GM15510 (cell line): ENCODE results near the gene SNED1.

Experiments
- POLR2A ChIP-seq: IDR thresholded peaks from 3 replicates; pipeline ENCODE4 v1.6.1; 2011; ENCODE audit warnings: borderline replicate concordance; ENCODE audit not compliant: insufficient read length; ENCODE audit errors: extremely low read depth

SNED1 gene

GRCh38 chr2:241070361-241070760 is 71.9 kb downstream of the SNED1 start:
- TF ChIP-seq POLR2A, result no peak

- no peak for TF ChIP-seq POLR2A
These were observed 72.6 kb downstream of the SNED1 start for GRCh38 chr2:241070811-241071676.

DNA sequence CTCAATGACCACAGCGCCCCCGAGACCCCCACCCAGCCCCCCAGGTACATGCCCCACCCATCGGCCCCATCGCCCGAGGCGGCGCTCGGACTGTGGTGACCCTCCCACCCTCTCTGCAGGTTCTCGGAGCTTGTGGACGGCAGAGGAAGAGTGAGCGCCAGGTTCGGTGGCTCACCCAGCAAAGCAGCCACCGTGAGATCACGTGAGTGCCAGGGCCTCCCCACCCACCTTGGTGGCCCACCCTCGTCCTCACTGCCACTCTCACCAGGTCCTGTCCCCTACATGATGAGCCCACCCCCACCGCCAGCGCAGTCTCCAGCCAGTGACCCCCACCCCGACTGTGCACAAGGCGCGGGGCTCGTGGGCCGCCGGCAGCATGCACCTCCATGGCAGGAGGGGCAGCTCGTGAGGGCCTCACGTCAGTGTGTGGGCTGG is 73.3 kb downstream of the SNED1 start:
- no peak for TF ChIP-seq POLR2A

DNA sequence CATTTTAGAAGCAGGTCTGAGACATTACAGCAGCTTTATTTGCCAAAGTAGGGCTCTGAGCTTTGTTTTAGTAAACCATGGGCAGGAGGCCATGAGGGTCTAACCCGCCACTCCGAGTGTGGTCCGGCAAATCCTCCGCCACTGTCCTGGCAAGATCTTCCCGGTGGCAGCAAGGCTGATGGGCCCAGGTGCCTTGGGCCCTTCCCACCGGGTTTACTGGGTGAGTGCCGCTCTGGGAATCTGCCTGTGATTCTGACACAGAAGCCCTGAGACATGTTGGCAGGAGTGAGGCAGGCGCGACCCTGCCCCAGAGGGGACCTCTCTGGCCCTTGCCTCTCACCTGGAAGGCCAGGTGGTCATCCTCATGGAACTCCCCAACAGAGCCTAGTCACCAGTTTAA is 73.7 kb downstream of the SNED1 start:
- no peak for TF ChIP-seq POLR2A

GRCh38 chr2:241072553-241073165 is 74.2 kb downstream of the SNED1 start:
- TF ChIP-seq POLR2A, result no peak

- no peak for TF ChIP-seq POLR2A
These were observed 75.0 kb downstream of the SNED1 start for GRCh38 chr2:241073166-241074064.

DNA sequence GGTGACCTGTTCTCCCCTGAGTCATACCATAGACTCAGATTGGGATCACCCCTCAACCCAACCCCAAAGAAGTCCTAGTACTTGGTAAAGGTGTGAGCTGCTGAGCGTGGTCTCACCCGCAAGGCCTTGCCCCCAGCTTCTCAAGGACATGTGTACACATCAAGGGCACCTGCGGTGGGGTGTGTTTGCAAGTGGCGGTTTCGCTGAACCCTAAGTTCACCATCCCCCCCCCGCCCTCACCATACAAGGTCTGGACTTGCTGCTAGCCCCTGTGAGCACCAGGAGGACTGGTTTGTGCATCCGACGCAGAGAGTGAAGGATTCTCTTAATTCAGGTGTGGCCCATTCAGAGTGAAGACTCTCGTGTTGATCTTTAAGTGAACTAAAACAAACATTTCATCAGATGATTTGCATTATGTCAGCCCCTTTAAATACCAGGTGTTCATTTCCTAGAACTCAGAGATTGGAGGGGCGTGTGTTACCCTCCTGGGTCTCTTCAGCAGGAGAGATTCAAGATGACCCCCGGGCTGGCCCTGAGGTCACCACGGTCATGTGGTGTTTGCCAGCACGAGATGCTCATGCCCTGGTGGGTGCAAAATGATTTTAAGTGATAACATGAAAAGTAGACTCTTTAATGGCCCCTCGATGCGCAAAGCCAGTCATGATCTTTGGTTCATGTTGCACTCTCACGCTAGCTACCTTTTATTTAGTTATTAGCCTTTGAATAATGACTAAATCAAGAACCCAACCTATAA is 75.8 kb downstream of the SNED1 start:
- no peak for TF ChIP-seq POLR2A

- no peak for TF ChIP-seq POLR2A
These were observed 76.6 kb downstream of the SNED1 start for GRCh38 chr2:241074901-241075540.

DNA sequence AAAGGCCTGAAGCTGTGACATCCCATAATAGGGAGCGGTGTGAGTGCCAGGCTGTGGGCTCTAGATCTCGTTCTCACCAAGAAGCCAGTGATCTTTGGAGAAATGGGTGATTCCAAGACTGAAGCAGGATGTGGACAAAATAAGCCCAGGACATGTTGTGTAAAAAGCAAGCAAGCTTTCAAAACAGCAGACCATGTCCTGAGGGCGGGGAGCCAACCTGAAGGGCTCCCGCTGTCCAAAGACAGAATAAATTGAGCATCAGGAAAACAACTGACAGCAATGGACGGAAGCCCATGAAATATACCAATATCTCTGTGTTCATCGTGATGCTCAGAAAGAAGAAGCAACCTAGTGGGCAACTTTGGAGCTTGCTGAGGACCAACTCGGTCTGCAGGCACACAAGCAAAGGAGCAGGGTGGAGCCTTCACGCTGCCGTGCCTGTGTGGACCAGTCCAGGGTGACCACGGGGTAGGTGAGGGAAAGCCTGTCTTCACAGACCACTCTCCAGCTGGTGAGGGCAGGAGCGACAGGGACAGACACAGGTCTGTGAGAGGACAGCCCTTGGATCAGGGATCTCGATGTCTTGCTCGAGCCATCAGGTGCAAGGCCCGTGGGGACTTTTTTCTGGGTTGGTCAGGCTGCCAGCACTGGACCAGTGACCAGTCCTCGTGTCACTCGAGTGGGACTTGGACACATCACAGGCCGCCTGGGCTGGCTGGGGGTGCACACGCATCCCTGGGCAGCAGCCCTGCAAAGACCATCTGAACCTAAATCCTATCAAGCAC is 82.2 kb downstream of the SNED1 start:
- no peak for TF ChIP-seq POLR2A

- no peak for TF ChIP-seq POLR2A
These were observed 82.8 kb downstream of the SNED1 start for GRCh38 chr2:241081190-241081642.

- no peak for TF ChIP-seq POLR2A
These were observed 83.4 kb downstream of the SNED1 start for GRCh38 chr2:241081643-241082340.

GRCh38 chr2:241082341-241083090 is 84.1 kb downstream of the SNED1 start:
- no peak for TF ChIP-seq POLR2A
